ENCODE data around the gene AUNIP.

- TF ChIP-seq TP53 (CRISPR knock-in tag; IDR thresholded peaks at IDR 0.05) (no peak), EP300 (IDR thresholded peaks at IDR 0.05) (no peak)
Measured at GRCh38 chr1:25820247-25821111, 38.8 kb downstream of the AUNIP start.

All from A549 (cell line).